Activated CD4-positive, alpha-beta T cell treated with anti-CD3 and anti-CD28 coated beads, Interleukin-2, Interleukin-6, amounts not matched to agents 100 ng/mL and 50 ng/mL, durations not matched to agents 16 hours and 8 hours (primary cell): ENCODE results near the gene IMPDH2.

ENCODE experiments used
- DNase-seq: peaks from one replicate; pipeline ENCODE4 v3.0.0-alpha.2; 2020

Gene IMPDH2

GRCh38 chr3:49028673-49029562 is at the start of gene IMPDH2:
Gene IMPDH2 (minus strand): TSS chr3:49029398. CDS start chr3:49029350, 48 bp downstream.
- DNase-seq = peak; percentile 96

DNA sequence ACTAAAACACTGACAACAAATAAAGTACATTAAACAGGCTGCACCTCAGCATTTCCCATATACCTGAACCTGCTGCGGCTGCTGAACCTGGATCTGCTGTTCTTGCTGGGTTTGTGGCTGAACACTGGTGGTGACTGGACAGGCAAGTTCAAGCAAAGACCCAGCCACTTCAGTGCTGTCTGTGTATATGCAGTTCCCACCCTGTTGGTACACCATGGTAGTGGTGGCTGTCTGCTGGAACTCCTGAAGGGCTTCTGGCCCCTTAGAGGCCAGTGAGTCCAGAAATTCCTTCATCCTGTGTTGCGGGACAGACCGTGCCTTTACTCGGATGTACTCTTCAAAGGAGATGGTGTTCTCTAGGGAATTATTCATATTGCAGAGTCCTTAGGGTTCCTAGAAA is 47.4 kb upstream of the IMPDH2 start:
- DNase-seq = no peak

GRCh38 chr3:49076116-49076515 is 46.9 kb upstream of the IMPDH2 start:
- DNase-seq = no peak

DNA sequence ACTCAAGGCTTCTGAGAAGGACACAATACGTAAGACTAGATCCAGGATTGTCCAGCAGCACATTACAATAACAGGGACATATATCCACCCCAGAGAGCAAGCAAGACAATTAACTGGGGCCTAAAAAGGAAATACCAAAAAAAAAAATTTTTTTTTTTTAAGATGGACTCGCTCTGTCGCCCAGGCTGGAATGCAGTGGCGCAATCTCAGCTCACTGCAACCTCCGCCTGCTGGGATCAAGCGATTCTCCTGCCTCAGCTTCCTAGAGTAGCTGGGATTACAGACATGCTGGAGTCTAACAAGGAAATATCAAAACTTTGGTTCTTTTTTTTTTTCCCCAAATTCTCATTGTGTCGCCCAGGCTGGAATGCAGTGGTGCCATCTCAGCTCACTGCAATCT is 28.8 kb upstream of the IMPDH2 start:
- no peak for DNase-seq

DNA sequence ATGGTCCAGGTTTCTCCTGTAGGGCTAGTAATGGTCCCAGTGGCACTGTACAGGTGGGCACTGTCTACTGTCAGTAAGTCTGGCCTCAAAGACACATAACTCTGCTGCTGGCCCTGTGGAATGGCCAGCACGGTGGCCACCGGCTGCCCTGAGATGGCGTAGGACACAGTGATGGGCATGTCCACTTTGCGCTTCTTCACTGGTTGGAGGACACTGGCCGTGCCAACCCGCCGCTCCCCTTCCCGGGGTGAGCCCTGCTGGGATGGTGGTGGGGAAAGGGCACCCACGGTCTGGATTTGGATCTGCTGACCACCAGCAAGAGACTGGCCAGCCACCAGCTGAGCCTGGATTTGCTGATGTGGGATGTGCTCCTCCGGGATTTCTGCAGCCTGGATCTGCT is 28.1 kb upstream of the IMPDH2 start:
- no peak for DNase-seq

GRCh38 chr3:49054344-49054862 is 25.2 kb upstream of the IMPDH2 start:
- no peak for DNase-seq

- no peak for DNase-seq
These were observed 24.3 kb upstream of the IMPDH2 start for GRCh38 chr3:49053543-49053942.

DNA sequence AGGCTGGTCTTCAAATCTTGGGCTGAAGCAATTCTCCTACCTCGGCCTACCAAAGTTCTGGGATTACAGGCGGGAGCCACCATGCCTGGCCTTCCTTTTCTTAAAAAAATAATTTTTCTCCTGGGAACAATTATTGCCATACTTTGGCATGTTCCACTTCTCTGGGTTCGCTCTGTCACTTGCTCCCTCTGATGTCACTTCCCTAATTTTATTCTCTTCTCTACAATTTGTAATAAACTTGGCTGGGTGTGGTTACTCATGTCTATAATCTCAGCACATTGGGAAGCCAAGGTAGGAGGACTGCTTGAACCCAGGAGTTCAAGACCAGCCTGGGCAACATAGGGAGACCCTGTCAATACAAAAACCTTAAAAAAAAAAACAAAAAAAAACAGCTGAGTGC is 6.1 kb upstream of the IMPDH2 start:
- DNase-seq = no peak

DNA sequence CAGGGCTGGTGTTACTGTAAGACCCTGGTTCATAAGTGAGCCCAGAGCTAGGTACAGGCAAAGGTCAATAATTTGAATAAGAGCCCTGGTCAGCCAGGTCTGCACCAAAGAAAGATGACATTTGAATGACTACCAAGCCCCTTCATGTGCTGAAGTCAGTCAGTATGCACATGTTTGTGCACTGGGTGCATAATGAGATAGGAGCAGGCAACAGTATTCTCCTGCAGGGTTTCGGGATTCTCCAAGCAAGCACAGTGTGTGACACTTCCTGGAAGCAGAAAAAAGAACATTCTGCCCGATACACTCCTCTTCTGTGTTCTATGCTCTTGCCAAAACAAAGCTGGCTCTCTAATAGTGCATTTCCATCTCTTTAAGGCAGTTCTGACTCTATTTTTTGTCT is 5.5 kb upstream of the IMPDH2 start:
- no peak for DNase-seq

- no peak for DNase-seq
These were observed 3.6 kb upstream of the IMPDH2 start for GRCh38 chr3:49032646-49033304.

DNA sequence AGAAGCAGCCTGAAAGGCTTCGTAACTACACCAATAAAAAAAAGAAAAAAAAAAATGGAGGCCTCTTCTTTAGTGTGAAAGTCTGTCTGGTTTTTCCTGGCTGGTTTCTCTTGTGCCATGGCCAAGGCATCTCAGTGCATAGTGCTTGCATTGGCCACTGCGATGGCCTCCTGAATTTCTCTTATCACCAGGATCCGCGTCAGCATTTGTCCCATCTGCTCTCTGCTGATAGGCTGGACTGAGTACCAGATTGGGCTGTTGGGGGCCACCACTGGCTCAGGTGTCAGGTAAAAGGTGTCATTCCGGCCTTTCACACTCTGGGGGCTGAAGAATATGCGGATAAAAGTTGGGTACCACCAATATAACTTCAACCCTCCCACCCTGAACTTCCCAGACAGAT is 1.1 kb upstream of the IMPDH2 start:
- no peak for DNase-seq

- no peak for DNase-seq
These were observed 326 bp upstream of the IMPDH2 start for GRCh38 chr3:49029563-49029884.

GRCh38 chr3:49028298-49028672 is 913 bp downstream of the IMPDH2 start:
- DNase-seq = no peak

DNA sequence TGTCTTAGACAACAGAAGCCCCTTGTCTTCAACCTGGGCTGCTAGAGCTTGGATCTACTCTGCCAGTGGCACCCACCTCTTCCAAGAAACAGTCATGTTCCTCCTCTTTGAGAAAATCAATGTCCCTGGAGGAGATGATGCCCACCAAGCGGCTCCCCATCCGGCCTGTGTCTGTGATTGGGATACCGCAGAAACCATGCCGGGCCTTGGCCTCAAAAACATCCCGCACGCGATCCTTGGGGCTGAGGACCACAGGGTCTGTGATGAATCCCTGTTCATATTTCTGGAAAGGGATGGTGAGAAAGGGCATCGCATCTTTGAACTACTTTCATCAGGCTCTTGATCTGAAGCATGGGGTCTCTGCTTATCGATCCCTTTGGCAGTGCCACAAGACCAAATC is 1.6 kb downstream of the IMPDH2 start:
- DNase-seq = no peak

DNA sequence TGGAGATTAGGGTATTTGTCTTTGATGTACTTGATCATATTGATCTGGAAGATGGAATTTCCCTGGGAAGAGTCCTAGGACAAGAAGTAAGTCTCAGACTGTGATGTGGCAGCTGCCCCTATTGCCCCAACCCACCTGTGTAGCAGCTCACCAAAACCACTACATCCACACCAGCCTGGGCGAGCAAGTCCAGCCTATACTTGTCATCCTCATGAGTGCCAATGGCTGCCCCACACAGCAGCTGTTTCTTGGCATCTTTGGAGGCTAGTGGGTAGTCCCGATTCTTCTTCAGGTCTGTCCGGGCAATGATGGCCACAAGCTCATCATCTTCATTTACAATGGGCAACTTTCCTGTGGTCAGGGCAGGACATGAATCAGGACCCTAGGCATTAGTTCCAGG is 2.7 kb downstream of the IMPDH2 start:
- no peak for DNase-seq

DNA sequence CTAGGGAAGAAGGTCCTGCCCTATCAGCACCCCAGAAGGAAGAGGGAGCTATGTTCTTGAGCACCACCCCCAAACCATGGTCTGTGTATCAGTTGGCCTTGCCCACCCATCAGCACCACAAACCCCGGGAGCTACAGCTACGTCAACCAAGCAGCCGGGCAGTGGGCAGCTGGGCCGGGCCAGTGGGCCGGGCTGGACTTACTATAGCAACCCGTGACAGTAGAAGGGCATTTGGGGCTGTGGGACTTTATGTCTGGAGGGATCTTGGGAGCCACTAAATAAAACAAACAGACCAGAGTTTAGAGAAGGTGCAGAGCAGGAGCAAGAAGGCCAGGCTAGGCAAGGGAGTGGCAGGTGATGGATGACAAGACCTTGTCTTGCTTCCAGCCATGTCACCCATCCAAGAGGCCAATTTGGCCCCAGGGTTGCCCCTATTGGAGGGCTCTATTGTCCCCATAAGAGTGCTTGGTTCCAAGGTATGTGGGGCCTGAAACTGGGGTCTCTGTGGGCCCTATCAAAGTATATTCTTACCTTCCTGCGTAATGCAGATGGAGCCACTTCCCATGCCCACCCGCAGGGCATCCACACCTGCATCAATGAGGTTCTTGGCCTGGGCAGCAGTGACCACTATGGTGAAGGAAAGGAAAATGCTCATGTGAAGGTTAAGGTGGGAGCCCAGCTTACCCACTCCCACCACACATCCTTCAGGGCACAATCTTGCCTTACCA is 3.2 kb downstream of the IMPDH2 start:
- no peak for DNase-seq

DNA sequence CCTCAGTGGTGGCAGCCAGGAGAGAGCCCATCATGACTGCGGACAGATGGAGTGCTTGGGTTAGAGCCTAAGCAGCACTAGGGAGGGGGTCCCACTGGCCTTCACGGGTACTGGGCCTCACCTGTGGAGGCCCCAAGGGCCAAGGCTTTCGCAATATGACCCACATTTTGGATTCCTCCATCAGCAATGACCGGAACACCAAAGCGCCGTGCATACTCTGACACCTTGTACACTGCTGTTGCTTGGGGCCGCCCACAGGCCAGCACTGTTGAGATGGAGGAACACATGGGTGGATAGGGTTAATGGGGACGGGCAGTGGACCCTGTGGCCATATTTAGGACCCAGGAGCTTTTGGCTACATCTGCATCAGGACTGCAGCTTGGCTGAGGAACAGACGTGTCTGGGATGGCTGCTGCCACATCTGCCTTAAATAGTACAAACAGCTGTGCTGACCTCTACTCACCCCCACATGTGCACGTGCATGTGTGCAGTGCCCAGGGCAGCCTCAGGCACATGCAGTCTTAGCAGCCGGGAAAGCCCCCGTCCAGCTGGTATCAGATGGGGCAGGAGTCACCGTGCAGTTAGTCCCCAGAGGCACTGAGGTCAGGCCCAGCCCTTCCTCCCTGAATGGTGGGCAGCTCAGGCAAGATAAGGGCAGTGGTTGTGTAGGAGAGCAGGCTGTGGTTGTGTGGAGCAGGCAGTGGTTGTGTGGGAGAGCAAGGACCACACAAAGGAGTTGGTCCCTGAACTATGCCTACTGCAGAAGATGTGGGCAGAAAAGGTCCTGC is 4.0 kb downstream of the IMPDH2 start:
- no peak for DNase-seq

DNA sequence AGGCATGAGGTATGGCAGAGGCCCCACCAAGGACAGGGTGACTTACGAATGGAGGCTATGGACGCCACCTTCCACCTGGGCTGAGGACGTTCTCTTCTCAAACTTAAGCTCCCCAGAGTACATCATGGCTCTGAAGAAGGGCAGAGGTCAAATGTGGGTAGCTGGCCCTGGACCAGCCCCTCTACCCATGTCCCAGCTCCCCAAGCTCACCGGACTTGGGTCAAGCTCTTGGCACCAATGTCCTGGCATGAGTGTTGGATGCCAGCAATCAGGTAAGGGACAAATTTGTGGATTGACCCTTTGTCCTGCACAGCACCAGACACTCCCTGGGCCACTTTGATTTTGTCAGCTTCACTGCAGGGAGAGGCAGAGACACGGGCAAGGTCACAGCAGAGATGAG is 4.7 kb downstream of the IMPDH2 start:
- DNase-seq = no peak

GRCh38 chr3:49023775-49024174 is 5.4 kb downstream of the IMPDH2 start:
- DNase-seq = no peak

DNA sequence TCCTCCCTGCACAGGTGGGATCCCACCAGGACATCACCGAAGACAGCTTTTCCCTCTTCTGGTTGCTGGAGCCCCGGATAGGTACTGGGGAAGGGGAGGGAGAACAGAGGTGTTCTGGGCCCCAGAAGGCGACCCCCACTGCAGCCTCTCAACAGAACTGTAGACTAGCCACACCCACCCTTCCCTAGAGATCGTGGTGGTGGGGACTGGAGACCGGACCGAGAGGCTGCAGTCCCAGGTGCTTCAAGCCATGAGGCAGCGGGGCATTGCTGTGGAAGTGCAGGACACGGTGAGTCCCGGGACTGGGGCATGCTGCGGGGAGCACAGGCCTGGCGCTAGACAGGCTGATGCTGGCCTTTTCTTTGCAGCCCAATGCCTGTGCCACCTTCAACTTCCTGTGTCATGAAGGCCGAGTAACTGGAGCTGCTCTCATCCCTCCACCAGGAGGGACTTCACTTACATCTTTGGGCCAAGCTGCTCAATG is 6.5 kb downstream of the IMPDH2 start:
- peak; percentile 44 for DNase-seq

- DNase-seq = peak; percentile 96
These were observed 7.1 kb downstream of the IMPDH2 start, which contains the start of gene NDUFAF3 for GRCh38 chr3:49021813-49022687. Gene NDUFAF3 (plus strand): TSS chr3:49022121. CDS start chr3:49022145, 24 bp downstream.
